ENCODE results near the gene IQUB.

IQUB gene

DNA sequence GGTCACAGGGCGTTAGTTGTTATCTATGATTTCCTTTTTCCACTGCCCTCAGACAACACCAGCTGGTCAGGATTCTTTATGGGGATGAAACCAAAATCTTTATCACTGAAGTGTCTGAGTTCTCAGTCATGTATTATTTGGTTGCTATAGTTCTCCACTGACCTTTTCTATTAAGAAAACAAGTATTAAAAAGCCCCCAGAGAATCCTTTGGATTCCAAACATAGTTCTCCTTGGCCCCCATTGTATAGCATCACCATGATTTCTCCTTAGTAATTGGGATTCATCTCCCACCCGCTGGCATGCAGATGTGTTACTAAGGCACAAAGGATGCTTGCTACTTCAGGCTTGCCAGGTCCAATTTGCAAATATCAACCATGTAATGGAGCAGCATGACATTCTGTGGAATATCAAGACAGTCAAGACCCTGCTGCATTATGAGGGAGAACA is 94.3 kb downstream of the IQUB start:
- no peak for TF ChIP-seq CTCF (IDR thresholded peaks at IDR 0.05; ENCODE audit: low read depth, low read length, missing control alignments)
- no peak for DNase-seq (ENCODE audit: low read depth)
- in situ Hi-C loops (cut with HindIII; ENCODE audit: low sequenced_read_pairs): no loop called here
- H3K4me3 ChIP-seq (ENCODE audit: low read depth, low read length): no peak overlapping the region

DNA sequence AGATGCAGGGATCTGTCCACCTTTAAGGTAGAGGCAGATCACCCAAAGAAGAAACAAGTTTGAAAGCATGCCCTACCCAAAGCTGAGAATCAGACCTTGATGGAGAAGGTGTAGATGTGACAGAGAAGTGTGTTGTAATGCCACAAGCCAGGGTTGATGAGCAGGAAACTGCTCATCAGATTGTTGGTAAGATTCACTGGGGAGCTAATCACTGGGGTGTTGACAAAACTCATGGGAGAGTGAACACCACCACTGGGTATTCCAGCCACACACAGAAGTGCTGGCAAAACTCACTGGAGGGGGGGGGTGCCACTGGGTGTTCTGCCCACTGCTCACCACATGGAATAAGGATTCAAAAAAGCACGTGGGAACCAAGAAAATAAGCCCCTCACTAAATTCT is 95.2 kb downstream of the IQUB start:
- in situ Hi-C loops (cut with HindIII; ENCODE audit: low sequenced_read_pairs): no loop called here
- no peak for DNase-seq (ENCODE audit: low read depth)
- TF ChIP-seq CTCF (IDR thresholded peaks at IDR 0.05; ENCODE audit: low read depth, low read length, missing control alignments): no peak
- H3K4me3 ChIP-seq (ENCODE audit: low read depth, low read length): no peak overlapping the region

- no peak for TF ChIP-seq CTCF (IDR thresholded peaks at IDR 0.05; ENCODE audit: low read depth, low read length, missing control alignments)
- H3K4me3 ChIP-seq (ENCODE audit: low read depth, low read length): no peak overlapping the region
- no peak for DNase-seq (ENCODE audit: low read depth)
- in situ Hi-C loops (cut with HindIII; ENCODE audit: low sequenced_read_pairs): no loop called here
Observed at GRCh38 chr7:123437447-123437995, 96.9 kb downstream of the IQUB start.

DNA sequence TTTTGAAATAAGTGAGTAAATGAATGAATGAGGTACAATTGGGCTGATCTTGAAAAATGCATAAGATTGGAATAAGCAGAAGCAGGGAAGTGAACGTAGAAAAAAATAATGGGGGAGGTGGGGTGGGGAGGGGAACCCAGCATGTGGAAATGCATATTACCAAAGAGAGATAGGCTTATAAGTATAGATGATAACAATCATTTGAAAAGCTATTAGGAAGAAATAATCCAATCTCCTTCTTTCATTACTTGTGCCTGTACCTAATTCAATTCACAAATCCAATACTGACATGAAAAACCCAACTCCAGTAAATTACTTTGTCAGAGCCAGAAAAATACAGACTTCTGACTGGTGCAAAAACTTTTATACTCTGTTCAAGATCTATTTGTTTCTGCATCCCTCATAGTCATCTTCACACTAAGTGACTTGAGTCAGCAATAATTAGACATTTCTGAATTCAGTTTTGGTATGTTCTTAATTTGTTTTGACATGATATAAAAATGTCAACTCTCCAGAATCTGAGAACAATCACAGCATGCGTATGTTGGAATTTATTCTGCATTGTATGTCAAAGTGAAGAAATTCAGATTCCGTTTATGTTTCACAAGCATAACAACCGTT is 99.2 kb downstream of the IQUB start:
- in situ Hi-C loops (cut with HindIII; ENCODE audit: low sequenced_read_pairs): no loop called here
- no peak overlapping the region for H3K4me3 ChIP-seq (ENCODE audit: low read depth, low read length)
- no peak for TF ChIP-seq CTCF (IDR thresholded peaks at IDR 0.05; ENCODE audit: low read depth, low read length, missing control alignments)
- DNase-seq (ENCODE audit: low read depth): no peak

GRCh38 chr7:123433665-123434064 is 100.7 kb downstream of the IQUB start:
- TF ChIP-seq CTCF (IDR thresholded peaks at IDR 0.05; ENCODE audit: low read depth, low read length, missing control alignments): no peak
- H3K4me3 ChIP-seq (ENCODE audit: low read depth, low read length): no peak overlapping the region
- no peak for DNase-seq (ENCODE audit: low read depth)
- in situ Hi-C loops (cut with HindIII; ENCODE audit: low sequenced_read_pairs): no loop called here

DNA sequence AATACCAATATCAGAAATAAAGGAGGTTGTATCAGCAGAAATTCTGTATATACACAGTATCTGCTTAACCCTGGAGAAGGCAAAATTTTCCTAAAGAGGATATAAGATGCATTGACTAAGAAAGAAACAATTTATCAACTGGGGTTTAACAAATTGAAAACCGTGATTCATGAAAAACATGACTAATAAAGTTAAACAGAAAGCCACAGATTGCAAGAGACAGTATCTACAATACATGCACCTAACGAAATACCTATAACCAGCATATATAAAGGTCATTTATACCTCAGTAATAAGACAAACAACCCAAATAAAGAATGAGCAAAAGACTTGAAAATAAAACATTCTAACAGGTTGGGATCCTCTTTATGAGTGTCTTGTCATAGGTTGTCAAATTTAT is 101.8 kb downstream of the IQUB start:
- DNase-seq (ENCODE audit: low read depth): no peak
- no peak overlapping the region for H3K4me3 ChIP-seq (ENCODE audit: low read depth, low read length)
- TF ChIP-seq CTCF (IDR thresholded peaks at IDR 0.05; ENCODE audit: low read depth, low read length, missing control alignments): no peak
- in situ Hi-C loops (cut with HindIII; ENCODE audit: low sequenced_read_pairs): no loop called here

Measured in astrocyte of the cerebellum (primary cell).